Activated naive CD4-positive, alpha-beta T cell (primary cell): ENCODE measurements around the gene DRGX.

Experiments used
- DNase-seq, 4 experiments: peaks; one replicate each; lab custom pipeline; 2025; lab: John Stamatoyannopoulos, UW

DRGX gene

GRCh38 chr10:49407552-49408137 lies 11.8 kb upstream of the DRGX start:
- peak; percentile 16 to 60 (median 49) for DNase-seq

- DNase-seq = no peak
Observed at GRCh38 chr10:49407151-49407550, 11.3 kb upstream of the DRGX start.

GRCh38 chr10:49404321-49404878 lies 8.5 kb upstream of the DRGX start:
- DNase-seq = no peak

- DNase-seq = no peak
Observed at GRCh38 chr10:49403363-49403762, 7.5 kb upstream of the DRGX start.

- DNase-seq = no peak
Observed at GRCh38 chr10:49400365-49400764, 4.5 kb upstream of the DRGX start.

- no peak for DNase-seq
Observed at GRCh38 chr10:49398986-49399385, 3.1 kb upstream of the DRGX start.

- DNase-seq = peak in 3 of 4 experiments; percentile 6 to 26 (median 13)
Observed at GRCh38 chr10:49398000-49398861, 2.3 kb upstream of the DRGX start.

GRCh38 chr10:49397036-49397999 lies 1.4 kb upstream of the DRGX start:
- DNase-seq = no peak

- DNase-seq = no peak
Observed at GRCh38 chr10:49396666-49396999, 744 bp upstream of the DRGX start.

- no peak for DNase-seq
Observed at GRCh38 chr10:49394933-49395740, 752 bp downstream of the DRGX start.

GRCh38 chr10:49393757-49394156 lies 2.1 kb downstream of the DRGX start:
- no peak for DNase-seq

- no peak for DNase-seq
Observed at GRCh38 chr10:49393301-49393700, 2.6 kb downstream of the DRGX start.

GRCh38 chr10:49389361-49389933 lies 6.4 kb downstream of the DRGX start:
- DNase-seq = no peak

GRCh38 chr10:49388161-49388560 lies 7.7 kb downstream of the DRGX start:
- no peak for DNase-seq

- DNase-seq = no peak
Observed at GRCh38 chr10:49387071-49387470, 8.8 kb downstream of the DRGX start.

GRCh38 chr10:49385939-49386922 lies 9.7 kb downstream of the DRGX start:
- DNase-seq = no peak

GRCh38 chr10:49384268-49384953 lies 11.5 kb downstream of the DRGX start:
- no peak for DNase-seq

GRCh38 chr10:49383853-49384252 lies 12.0 kb downstream of the DRGX start:
- no peak for DNase-seq

- DNase-seq = no peak
Observed at GRCh38 chr10:49382826-49383225, 13.1 kb downstream of the DRGX start.
